ENCODE data around the gene ASCL3.
"Not testable (repeated sequence)": the region's sequence is repeated elsewhere in the genome, so short reads cannot be mapped to it uniquely, and the experiment has no call there.

ASCL3 gene, protein sequence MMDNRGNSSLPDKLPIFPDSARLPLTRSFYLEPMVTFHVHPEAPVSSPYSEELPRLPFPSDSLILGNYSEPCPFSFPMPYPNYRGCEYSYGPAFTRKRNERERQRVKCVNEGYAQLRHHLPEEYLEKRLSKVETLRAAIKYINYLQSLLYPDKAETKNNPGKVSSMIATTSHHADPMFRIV

DNA sequence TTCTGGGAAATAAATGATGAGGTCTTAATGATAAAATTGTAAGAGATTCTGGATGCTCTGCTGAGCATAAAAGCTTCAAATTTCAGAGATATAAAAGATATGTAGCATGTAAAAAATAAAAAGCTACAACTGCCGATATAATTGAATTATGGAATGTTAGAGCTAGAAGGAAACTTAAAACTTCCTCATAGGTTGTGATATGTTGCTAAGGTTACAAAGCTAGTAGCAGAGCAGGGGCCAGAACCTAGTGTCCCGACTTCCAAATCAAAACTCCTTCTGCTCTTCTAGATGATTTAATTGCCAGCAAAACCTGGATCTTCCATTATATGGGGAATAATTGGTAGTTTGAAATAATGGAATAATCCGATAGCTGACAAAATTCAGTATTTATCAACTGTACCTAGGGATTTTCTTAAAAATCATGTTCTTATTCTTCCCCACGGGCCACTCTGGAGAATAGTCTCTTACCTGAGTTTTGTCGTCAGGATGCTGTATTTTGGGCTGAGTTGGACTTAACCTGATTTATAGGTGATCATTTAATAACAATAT lies at the start of gene ASCL3:
TSS of gene ASCL3 (minus strand) at position 499 of the 549 bp plus-strand sequence. CDS start 4,855 bp downstream, outside the sequence.
- H3K4me3 ChIP-seq, result no peak within 1 kb of the TSS
- no peak within 1 kb of the TSS for H3K27ac ChIP-seq

DNA sequence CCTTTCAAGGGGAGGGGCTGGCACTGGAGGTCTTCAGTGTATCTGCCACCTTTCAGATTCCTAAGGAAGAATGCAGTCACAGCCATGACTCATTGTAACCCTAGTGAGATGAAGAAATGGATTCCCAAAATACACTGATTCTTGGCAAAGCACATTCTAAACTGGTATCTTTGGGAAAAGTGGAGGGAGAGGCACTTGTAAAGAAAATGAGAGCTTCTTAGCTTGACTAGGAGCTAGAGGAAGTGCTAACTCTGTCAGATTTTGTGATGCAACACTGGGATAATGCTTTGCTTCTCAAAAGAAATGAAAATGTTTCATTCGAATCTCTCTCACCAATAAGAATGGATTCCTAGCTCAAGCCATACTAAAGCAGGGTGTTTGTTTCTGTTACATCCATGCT lies 46.6 kb upstream of the ASCL3 start:
- no peak overlapping the region for H3K27ac ChIP-seq
- H3K4me3 ChIP-seq, result no peak overlapping the region

DNA sequence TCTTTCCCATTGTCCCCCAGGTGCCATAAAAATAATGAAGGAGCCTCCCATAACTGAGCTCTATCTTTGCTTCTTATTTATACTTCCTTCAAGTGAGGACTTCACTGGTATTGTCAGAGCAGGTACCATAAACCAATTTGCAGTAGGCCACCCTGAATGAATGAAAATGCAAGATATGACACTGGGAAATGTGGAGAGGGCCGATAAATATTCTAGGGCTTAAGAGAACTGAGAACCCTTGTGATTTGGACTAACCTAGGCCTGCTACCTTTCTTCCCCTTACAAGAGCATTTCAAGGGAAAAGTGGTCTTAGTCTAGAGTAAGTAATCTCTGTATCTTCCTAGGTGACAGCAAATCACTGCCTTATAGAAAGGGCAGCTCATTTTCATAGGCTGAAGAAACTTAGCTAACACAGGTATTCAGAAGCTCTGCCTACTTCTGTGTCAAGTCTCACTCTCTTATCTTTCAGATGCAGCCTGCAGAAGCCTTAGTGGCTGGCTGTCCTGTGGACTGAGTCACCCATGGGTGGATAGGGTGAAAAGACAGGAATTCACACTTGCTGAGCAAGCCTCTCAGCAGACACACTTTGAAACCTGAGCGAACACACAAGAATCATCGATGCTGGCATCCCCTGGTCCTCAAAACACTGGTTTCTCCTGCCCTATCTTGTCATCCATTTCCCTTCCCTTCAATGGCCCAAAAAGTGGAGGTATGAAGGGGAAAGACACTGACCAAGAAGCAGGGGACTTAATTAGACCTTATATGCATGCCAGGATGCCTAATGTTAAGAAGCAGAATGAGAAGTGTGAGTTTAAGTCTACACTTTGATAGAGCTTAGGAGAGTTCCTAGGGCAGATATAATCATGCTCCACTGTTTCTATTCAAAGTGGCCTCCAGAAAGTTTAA lies 45.8 kb upstream of the ASCL3 start:
- Histone ChIP-seq H3K4me3 (no peak overlapping the region), H3K27ac (no peak overlapping the region)

DNA sequence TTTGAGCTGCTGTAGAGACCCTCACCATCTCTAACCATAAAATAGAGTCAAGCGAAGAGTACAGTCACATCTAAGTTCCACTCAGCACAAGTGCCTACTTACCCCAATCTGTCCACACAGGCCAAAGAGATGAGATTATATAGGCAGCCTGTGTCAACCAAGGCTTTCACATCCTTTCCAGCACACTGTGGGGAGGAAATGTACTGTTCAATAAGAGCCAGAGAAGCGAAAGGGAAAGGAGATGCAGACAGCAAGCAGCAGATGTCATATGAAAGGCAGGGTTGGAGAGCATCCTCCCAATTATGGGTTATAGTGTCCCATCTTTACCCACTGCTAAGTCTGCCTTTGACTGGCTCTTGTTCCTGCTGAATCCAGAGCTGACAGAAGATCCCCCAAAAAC lies 44.6 kb upstream of the ASCL3 start:
- Histone ChIP-seq H3K4me3 (no peak overlapping the region), H3K27ac (no peak overlapping the region)

DNA sequence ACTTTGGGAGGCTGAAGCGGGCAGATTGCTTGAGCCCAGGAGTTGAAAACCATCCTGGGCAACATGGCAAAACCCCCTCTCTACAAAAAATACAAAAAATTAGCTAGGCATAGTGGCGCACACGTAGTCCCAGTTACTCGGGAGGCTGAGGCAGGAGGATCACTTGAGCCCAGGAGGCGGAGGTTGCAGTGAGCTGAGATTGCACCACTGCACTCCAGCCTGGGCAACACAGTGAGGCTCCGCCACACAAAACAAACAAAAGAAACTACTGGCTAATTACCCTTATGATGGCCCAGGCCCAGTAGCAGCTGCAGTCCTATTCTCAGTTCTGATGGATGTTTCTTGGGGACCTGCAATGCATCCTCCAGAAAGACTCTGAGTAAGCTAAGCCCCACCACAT lies 44.0 kb upstream of the ASCL3 start:
- H3K4me3 ChIP-seq, H3K27ac ChIP-seq: not testable (repeated sequence)

DNA sequence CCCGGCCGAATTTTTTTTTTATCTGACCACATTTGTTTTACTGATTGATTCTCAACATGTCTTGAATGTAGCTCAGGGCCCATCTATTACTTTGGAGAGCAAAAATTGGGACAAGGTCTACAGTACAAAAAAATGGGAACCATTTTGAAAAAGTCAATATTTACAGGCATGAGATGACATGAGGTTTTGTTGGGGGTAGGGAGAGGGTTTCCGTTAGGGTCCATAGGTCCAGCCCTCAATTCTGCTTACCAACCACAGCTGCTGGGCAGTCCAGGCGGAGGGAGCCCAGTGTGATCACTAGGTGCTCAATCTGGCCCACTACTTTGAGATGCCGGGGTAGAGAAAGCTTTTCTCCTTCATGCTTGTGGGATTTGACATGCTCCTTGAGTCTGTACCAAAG lies 42.6 kb upstream of the ASCL3 start:
- Histone ChIP-seq H3K27ac (no peak overlapping the region), H3K4me3 (no peak overlapping the region)

DNA sequence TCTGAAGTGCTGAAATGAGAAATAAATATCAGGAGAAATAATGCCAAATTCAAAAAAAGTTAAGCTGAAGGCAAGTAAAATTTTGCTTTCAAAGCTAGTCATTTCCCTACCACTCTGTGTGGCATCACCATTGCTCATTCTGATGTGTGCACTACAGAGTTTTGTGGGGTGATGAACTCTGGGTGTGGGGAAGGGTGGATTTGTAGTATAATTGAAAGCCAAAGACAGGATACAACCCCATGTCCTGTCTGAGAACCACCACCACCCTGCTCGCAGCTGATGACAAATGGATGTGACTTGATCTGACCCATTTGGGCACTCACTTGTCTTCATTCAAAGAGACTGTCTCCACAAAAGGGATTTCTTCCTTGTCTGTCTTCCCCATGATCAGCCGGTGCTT lies 40.7 kb upstream of the ASCL3 start:
- no peak overlapping the region for H3K27ac ChIP-seq
- H3K4me3 ChIP-seq, result no peak overlapping the region

DNA sequence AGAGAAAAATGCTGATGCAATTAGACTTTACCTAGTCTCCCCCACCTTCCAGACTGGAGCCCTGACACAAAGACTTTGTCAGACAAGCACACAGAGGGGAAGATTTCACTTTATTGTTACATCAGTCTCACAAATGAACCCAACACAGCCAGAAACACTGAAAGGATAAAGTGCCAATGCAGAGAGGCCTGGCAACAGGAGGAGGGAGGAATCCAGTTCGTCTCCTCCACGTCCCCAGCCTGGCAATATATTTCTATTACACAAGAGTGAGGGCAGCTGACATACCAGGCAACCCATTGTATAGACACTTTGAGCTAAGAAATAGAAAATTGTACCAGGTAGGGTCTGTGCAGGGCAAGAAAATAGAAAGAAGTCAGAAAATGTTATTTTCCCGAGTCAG lies 37.7 kb upstream of the ASCL3 start:
- H3K4me3 ChIP-seq, result no peak overlapping the region
- no peak overlapping the region for H3K27ac ChIP-seq

DNA sequence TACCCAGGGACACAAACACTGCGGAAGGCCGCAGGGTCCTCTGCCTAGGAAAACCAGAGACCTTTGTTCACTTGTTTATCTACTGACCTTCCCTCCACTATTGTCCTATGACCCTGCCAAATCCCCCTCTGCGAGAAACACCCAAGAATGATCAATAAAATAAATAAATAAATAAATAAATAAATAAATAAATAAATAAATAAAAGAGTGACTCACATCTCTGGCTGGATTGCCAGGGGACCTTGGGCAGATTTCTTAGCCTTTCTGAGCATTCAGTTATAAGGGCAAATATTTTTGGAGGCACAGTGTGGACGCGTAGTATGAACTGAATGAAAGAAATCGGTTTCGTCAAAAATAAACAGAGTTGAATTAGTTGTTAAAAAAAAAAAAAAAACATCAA lies 36.5 kb upstream of the ASCL3 start:
- not testable (repeated sequence) for H3K4me3 ChIP-seq, H3K27ac ChIP-seq

DNA sequence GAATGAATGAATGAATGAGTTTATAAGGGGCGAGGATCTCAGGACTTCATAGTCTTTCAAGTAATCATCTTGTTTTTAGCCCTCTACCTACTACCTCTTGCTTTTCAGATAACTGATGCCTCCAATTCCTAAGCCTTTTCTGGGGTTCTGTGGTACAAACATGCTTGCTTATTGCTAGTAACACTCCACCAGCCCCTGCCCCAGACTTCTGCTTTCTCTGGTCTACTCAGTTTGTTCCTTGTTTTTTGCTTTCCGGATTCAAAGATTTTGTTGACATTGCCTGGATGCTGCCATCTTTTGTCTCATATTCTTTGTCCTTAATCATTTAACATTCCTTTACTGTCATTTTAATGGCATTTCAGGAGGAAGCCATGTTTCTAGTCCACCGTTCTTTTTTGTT lies 30.3 kb upstream of the ASCL3 start:
- H3K4me3 ChIP-seq, result no peak overlapping the region

DNA sequence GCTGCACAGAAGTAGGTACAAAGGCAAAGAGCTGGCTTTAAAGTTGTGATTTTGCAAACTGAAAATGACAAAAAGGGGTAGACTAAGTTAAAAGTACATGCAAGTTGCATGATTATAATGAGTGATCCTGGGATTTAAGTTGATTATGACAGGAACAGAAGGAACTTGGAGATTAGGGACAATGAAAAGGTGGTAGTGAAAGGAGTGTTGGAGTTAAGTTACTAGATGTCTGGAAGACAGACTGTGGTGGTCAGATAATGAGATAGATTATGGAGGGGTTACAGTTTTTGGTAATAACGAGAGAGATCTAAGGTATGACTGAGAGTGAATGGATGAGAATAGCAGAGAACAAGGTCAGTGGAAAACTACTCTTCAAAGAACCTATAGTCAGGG lies 29.1 kb upstream of the ASCL3 start:
- no peak overlapping the region for H3K4me3 ChIP-seq
- H3K27ac ChIP-seq, result no peak overlapping the region

More for the DNA sequence above, 30.3 kb upstream of the ASCL3 start:
- no peak overlapping the region for H3K27ac ChIP-seq

DNA sequence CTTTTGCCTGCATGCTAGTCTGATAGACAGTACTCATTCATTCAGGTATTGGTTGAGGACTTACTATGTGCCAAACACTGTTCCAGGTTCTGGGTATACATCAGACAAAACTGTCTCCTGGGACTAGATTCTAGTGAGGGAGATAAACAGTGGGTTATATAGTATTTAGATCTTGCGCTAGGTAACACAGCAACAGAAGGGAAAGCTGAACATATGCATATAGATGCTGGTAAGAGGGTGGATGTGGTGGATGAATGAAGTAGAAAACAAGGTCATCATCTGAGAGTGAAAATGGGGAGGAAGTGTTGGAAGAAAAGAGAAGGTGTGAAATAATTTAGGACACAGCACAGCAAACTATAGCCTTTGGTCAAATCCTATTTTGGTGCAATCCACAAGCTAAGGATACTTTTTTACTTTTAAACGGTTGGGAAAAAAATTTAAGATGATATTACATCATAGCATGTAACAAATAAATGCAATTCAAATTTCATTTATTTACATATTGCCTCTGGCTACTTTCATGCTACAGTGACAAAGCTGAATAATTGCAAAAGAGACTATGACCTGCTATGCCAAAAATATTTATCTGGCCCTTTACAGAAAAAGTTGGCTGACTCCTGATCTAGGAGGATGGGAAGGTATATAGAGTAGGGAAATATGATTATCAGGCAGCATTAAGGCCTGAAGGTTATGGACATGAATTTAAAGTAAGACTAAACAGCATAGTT lies 28.5 kb upstream of the ASCL3 start:
- H3K4me3 ChIP-seq, result no peak overlapping the region
- H3K27ac ChIP-seq, result no peak overlapping the region

DNA sequence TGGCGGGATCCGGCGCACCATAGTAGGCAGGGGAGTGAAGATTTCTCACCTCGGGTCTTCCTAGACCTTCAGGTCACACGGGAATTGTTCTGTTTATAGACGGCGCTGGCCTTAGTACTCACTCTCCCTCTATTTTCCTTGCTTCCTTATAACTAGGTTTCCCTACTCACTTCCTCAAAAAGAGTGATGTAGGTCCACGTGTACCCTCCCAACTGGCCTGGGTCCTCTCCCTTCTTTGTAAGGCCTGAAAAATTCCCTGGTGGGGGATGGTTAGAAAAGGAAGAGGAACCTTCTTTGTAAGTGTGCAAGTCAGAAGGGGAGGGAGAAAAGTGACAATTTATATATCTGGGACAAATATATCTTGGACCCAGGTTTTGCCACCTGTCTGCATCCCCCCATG lies 24.4 kb upstream of the ASCL3 start:
- no peak overlapping the region for H3K4me3 ChIP-seq
- H3K27ac ChIP-seq, result peak overlapping the region in 1 of 21 experiments; percentile 29

DNA sequence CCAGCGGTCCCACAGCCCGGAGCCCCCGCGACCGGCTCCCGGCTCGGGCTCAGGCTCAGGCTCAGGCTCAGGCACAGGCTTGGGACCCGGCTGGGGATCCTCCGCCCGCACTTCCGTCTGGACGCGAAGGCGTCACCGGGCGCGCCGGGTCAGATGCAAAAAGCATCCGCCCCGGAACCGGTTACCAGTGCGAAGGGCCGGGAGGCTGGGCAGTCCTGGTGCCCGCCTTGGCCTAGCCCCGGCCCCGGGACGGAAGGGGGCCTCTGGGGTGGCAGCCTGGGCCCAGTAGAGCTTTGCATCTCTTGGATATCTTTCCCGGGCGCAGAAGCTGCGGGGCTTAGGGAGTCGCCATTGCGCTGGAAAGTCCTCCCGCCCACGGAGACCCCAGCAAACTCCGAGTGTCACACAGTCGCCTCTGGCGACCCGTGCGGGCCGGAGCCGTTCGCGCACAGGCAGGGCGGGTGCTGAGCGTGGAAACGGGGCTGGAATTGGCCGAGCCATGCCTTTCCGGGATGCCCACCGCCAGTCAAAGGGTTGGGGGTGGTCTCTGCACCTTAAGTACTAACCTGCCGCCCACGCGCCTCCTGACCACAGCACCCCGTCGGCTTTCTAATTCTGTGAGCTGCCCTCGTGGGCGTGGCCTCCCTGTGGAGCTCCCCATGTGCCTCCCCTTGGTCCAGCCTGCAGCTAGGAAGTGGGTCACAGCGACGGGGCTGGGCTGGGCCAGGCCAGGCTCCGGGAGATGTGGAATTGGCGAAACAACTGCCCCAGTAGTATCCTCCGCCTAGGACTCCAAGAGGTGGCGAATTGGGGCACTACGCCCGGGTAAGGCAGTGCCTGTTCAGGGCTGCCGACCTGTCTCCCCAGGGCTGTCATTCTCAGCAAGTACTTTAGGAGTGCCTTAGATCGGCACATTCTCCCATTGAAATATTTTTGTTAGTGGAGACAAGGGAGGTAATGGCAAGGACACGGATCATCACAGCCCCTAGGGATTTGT lies 21.8 kb upstream of the ASCL3 start, which contains the start of gene TMEM9B:
TSS of gene TMEM9B (minus strand) at position 119 of the 997 bp plus-strand sequence. CDS start 129 bp downstream, outside the sequence.
- Histone ChIP-seq H3K4me3 (peak within 1 kb of the TSS; percentile 66 to 93 (median 79)), H3K27ac (peak within 1 kb of the TSS; percentile 77 to 98 (median 95))

DNA sequence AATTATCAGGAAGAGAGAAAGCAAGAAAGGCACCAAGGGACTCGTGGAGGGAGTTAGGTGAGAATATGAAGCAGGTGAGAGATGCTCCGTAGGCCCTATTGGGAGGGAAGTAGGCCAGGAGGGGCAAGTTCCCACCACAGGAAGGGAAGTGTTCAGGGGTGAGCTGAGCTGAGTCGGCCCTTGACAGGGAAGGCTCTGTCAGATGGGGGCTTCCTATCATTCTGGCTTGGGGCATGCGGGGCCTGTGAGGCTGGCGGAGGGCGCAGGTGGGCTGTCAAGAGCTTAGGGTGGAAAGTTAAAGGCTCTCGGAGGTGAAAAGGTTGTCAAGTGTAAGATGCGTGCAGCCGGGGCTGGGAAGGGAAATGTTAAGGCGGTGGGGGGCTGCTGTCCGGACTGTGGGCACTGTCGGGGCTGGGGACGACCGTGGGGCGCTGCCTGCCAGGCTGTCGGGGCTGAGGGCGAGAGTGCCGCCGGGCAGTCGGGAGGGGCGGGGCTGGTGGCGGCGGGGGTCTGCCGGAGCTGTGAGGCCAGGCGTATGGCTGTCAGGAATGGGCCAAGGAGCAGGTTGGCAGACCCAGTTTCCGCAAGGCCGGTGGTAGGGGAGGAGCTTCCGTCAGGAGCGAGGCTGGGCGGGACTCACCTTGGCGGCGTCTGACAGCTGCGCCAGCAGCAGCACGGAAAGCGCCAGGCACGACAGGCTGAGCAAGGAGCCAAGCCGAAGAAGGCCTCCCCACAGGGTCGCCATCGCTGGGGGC lies 20.9 kb upstream of the ASCL3 start:
- Histone ChIP-seq H3K4me3 (peak overlapping the region; percentile 66 to 93 (median 79)), H3K27ac (peak overlapping the region; percentile 15 to 98 (median 95))

DNA sequence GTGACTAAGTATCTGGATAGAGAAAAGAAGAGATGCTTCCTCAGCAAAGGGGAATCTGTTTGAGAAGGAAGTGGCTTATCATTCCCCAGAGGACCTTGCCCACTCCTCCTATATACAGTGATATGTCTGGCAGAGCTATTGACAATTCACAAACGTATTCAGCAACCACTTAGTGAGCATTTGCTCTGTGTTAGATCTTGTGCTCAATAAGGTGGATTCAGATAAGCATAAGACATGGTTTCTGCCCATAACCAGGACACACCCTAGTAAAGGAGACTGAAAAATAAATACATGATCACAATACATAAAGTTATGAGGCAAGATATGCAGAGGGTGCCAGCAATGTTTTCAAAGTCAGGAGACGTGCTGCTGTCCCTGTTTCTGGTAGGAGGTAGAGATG lies 20.0 kb upstream of the ASCL3 start:
- Histone ChIP-seq H3K4me3 (peak overlapping the region in 3 of 7 experiments; percentile 72 to 93 (median 83)), H3K27ac (peak overlapping the region in 11 of 21 experiments; percentile 7 to 97 (median 95))

DNA sequence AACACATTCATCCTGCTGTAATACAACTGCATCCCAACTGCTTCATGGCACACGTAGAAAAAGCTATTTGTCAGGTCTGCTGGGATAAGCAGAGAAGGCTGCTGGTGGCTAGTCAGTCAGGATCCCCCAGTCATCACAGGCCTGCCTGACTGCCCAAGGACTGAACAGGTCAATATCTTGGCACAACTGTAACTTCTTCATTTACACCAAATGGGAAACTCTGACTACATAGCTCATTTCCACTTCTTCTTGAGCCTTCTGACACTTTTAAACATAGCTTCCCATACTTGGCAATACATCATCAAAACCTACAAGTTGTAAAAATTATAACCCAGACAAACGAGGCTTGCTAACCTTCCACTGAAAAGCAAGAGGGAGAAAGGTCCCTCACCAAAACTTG lies 18.6 kb upstream of the ASCL3 start:
- H3K27ac ChIP-seq, result peak overlapping the region in 1 of 21 experiments; percentile 35

DNA sequence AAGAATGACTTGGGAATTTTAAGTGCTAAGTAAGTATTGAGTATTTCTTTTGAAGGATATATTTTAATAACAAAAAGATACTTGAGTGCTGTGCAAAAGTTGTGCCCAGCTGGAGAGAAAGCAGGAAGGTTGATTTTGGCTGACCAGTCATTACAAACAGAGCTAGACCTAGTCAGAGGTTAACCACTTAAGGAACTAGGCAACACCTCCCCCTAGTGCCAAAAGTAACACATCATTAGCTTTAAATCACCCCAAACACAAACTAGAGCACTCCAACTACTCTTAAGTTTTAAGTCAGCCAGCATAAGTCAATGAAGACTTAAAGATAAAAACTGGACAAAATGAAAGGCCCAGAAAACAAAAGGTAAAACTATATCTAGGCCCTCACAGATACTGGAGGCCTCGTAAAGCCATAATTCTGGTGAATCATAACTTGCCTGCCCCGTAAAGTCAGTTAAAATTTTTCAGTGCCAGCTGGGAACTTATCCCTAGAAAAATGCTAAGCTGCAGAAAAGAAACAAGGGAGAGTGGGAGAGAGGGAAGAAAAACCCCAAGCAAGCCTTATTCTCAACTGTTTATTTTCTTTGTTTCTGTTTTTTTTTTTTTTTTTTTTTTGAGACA lies 16.8 kb upstream of the ASCL3 start:
- H3K4me3 ChIP-seq, result no peak overlapping the region
- H3K27ac ChIP-seq, result peak overlapping the region in 3 of 21 experiments; percentile 45 to 56 (median 49)

More for the DNA sequence above, 18.6 kb upstream of the ASCL3 start:
- no peak overlapping the region for H3K4me3 ChIP-seq
